ENCODE measurements around the gene ZNF595.

Gene ZNF595

GRCh38 chr4:98386-98785 is 45.3 kb downstream of the ZNF595 start:
- Histone ChIP-seq H3K27me3 (ENCODE audit: insufficient read depth, low read length) (no peaks in the 10 kb centered on the region), H3K4me1 (ENCODE audit: control insufficient read depth, insufficient read depth, low read length, unreplicated experiment) (no peaks in the 10 kb centered on the region), H2AFZ (ENCODE audit: low read length, unreplicated experiment) (no peak overlapping the region), H3K36me3 (ENCODE audit: insufficient read depth, low read length) (no peaks in the 10 kb centered on the region; the same call in 1 of the 2 replicates), H3K4me3 (ENCODE audit: low read depth, low read length) (no peak overlapping the region), H3K79me2 (ENCODE audit: control insufficient read depth, insufficient read depth, low read length, unreplicated experiment) (no peaks in the 10 kb centered on the region), H3K27ac (ENCODE audit: low read depth, low read length) (no peak overlapping the region)

GRCh38 chr4:99863-100262 is 46.7 kb downstream of the ZNF595 start:
- Histone ChIP-seq H3K79me2 (ENCODE audit: control insufficient read depth, insufficient read depth, low read length, unreplicated experiment) (no peaks in the 10 kb centered on the region), H3K4me1 (ENCODE audit: control insufficient read depth, insufficient read depth, low read length, unreplicated experiment) (no peaks in the 10 kb centered on the region), H2AFZ (ENCODE audit: low read length, unreplicated experiment) (no peak overlapping the region), H3K4me3 (ENCODE audit: low read depth, low read length) (no peak overlapping the region), H3K27ac (ENCODE audit: low read depth, low read length) (no peak overlapping the region), H3K36me3 (ENCODE audit: insufficient read depth, low read length) (no peaks in the 10 kb centered on the region; the same call in 1 of the 2 replicates), H3K27me3 (ENCODE audit: insufficient read depth, low read length) (peaks cover 4% of the 10 kb centered on the region)

DNA sequence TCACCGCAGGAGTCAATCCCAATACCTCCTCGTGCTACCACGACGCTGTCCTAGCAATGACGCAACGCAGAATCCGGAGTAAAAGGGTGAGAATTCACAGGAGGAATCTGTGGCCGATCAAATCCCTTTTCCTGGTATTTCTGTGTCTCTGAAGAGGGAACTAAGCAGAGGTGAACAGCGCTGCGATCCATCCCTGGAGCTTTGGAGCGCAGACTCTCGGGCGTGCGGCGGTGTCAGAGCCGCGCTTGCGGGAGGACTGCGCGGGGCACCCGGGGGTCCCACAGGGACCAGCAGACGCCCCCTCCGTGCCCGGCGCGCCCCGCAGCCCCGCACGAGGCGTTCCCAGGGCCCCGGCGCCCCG is 53.9 kb downstream of the ZNF595 start:
- Histone ChIP-seq H3K79me2 (ENCODE audit: control insufficient read depth, insufficient read depth, low read length, unreplicated experiment) (no peaks in the 10 kb centered on the region), H3K4me1 (ENCODE audit: control insufficient read depth, insufficient read depth, low read length, unreplicated experiment) (no peaks in the 10 kb centered on the region), H3K36me3 (ENCODE audit: insufficient read depth, low read length) (peaks cover 5% of the 10 kb centered on the region; the same call in 1 of the 2 replicates), H3K27ac (ENCODE audit: low read depth, low read length) (no peak overlapping the region), H3K4me3 (ENCODE audit: low read depth, low read length) (no peak overlapping the region), H2AFZ (ENCODE audit: low read length, unreplicated experiment) (no peak overlapping the region), H3K27me3 (ENCODE audit: insufficient read depth, low read length) (peaks cover 64% of the 10 kb centered on the region)

DNA sequence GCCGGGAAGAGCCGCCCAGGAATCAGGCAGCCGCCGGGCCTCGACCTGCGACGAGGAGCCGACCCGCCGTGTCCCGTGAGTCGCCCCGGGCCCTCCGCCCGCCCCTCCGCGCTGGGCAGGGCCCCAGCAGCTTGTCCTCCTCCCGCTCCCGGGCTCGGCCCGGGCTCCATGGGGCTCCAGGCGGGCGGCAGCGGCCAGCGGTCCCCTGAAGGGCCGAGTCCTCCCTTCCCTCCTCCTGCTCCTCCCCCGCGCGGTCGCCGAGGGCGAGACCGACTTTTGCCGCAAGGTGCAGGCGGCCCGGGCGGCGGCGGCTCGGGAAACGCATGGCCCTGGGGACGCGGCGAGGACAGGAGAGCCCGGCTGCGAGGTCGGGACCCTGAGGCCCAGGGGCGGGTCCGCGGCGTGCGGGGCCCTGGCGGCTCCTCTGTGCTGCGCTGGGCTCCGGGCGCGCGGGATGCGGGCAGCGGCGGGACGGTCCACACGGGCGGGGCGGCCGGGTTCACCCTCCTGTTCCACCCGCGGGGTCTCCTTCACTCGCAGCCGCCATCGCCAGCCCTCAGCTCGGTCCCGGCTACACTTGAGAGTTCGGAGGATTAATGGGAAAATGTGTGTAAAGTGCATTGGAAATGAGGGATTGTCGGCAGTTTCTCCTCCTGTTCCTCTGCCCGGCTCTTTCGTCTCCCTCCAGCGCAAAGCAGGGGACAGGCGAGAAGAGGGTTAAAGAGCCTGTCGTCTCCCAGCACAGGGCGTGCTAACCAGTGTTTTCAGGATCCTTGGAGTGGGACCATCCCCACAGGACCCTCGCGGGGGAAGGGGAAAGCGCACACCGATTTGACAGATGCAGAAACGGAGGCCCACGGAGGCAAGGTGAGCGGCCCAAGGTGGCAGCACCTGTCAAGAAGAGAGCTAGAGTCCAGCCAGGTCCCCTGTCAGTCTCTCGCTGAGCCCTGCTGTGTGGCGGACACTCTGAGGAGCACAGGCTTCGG is 54.6 kb downstream of the ZNF595 start:
- Histone ChIP-seq H3K4me1 (ENCODE audit: control insufficient read depth, insufficient read depth, low read length, unreplicated experiment) (no peaks in the 10 kb centered on the region), H2AFZ (ENCODE audit: low read length, unreplicated experiment) (no peak overlapping the region), H3K36me3 (ENCODE audit: insufficient read depth, low read length) (peaks cover 5% of the 10 kb centered on the region; the same call in 1 of the 2 replicates), H3K4me3 (ENCODE audit: low read depth, low read length) (no peak overlapping the region), H3K79me2 (ENCODE audit: control insufficient read depth, insufficient read depth, low read length, unreplicated experiment) (no peaks in the 10 kb centered on the region), H3K27ac (ENCODE audit: low read depth, low read length) (no peak overlapping the region), H3K27me3 (ENCODE audit: insufficient read depth, low read length) (peaks cover 68% of the 10 kb centered on the region)

DNA sequence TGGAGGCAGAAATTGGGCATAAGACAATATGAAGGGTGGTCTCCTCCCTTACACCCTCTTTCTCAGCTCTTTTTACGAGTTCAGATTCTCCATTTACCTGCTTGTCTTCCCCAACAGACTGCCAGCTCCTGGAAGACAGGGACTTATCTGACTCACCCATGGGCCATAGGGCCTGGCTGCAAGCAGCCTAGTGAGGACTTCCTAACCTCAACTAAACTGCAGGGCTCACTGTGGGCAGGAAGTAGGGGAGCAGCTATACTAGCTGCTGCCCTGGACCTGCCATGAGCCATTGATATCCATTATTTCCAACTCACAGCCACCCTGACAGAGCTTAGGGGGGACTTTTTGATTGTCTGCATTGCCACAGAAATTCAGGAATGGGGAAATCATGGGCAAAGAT is 59.6 kb downstream of the ZNF595 start:
- Histone ChIP-seq H3K27me3 (ENCODE audit: insufficient read depth, low read length) (peaks cover 34% of the 10 kb centered on the region), H3K36me3 (ENCODE audit: insufficient read depth, low read length) (no peaks in the 10 kb centered on the region), H3K4me3 (ENCODE audit: low read depth, low read length) (no peak overlapping the region), H3K79me2 (ENCODE audit: control insufficient read depth, insufficient read depth, low read length, unreplicated experiment) (no peaks in the 10 kb centered on the region), H3K4me1 (ENCODE audit: control insufficient read depth, insufficient read depth, low read length, unreplicated experiment) (peaks cover 6% of the 10 kb centered on the region), H3K27ac (ENCODE audit: low read depth, low read length) (no peak overlapping the region), H2AFZ (ENCODE audit: low read length, unreplicated experiment) (no peak overlapping the region)

DNA sequence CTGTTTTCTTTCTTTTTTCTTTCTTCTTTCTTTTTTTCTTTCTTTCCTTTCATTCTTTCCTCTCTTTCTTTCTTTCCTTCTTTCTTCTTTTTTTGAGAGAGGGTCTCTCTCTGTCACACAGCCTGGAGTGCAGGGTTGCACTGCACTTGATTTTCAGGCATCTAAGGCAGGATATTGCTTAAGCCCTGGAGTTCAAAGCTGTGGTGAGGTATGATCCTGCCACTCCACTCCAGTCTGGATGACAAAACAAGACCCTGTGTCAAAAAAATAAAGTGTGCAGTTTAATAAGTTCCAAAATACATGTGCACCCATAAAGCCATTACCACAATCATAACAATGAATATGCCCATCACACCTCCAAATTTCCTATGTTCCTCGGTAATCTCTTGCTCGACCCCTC is 60.6 kb downstream of the ZNF595 start:
- Histone ChIP-seq H3K36me3 (ENCODE audit: insufficient read depth, low read length) (no peaks in the 10 kb centered on the region), H3K27me3 (ENCODE audit: insufficient read depth, low read length) (peaks cover 25% of the 10 kb centered on the region), H2AFZ (ENCODE audit: low read length, unreplicated experiment) (no peak overlapping the region), H3K27ac (ENCODE audit: low read depth, low read length) (no peak overlapping the region), H3K79me2 (ENCODE audit: control insufficient read depth, insufficient read depth, low read length, unreplicated experiment) (no peaks in the 10 kb centered on the region), H3K4me3 (ENCODE audit: low read depth, low read length) (no peak overlapping the region), H3K4me1 (ENCODE audit: control insufficient read depth, insufficient read depth, low read length, unreplicated experiment) (peaks cover 6% of the 10 kb centered on the region)

DNA sequence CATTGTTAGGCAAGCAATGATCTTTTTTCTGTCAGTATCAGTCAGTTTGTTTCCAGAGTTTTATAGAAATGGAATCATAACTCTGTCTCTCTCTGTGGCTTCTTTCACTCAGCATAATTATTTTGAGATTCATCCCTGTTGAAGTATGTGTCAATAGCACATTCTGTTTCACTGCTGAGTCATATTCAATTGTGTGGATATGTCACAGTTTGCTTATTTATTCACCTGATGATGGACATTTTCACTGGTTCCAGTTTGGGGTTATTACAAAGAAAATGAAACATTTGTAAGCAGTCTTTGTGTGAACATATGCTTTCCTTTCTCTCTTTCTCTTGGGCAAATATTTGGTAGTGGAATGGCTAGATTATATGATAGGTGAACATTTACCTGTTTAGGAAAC is 61.0 kb downstream of the ZNF595 start:
- H3K36me3 ChIP-seq (ENCODE audit: insufficient read depth, low read length), result no peaks in the 10 kb centered on the region
- no peak overlapping the region for H3K27ac ChIP-seq (ENCODE audit: low read depth, low read length)
- H3K4me3 ChIP-seq (ENCODE audit: low read depth, low read length), result no peak overlapping the region
- H3K27me3 ChIP-seq (ENCODE audit: insufficient read depth, low read length), result peaks cover 21% of the 10 kb centered on the region
- H3K4me1 ChIP-seq (ENCODE audit: control insufficient read depth, insufficient read depth, low read length, unreplicated experiment), result peaks cover 6% of the 10 kb centered on the region
- no peaks in the 10 kb centered on the region for H3K79me2 ChIP-seq (ENCODE audit: control insufficient read depth, insufficient read depth, low read length, unreplicated experiment)
- no peak overlapping the region for H2AFZ ChIP-seq (ENCODE audit: low read length, unreplicated experiment)

DNA sequence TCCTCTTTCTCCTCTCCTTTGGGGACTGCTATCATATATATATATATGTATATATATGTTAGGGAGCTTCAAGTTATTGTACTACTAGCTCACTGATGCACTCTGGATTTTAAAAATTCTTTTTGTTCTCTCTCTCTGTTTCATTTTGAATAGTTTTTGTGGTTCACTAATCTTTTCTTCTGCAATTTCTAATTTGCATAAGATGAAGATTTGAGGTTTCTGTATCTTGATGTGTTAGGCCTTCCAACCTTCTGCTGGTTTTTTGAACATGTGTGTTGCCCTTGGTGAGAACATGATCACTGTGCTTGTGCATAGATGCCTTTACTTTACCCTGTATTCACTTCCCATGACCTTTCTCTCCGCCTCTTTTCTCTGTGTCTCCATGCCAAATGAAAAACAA is 63.4 kb downstream of the ZNF595 start:
- Histone ChIP-seq H3K36me3 (ENCODE audit: insufficient read depth, low read length) (no peaks in the 10 kb centered on the region), H3K27me3 (ENCODE audit: insufficient read depth, low read length) (peaks cover 10% of the 10 kb centered on the region; the same call in 1 of the 2 replicates), H3K27ac (ENCODE audit: low read depth, low read length) (no peak overlapping the region), H2AFZ (ENCODE audit: low read length, unreplicated experiment) (no peak overlapping the region), H3K79me2 (ENCODE audit: control insufficient read depth, insufficient read depth, low read length, unreplicated experiment) (no peaks in the 10 kb centered on the region), H3K4me1 (ENCODE audit: control insufficient read depth, insufficient read depth, low read length, unreplicated experiment) (peaks cover 6% of the 10 kb centered on the region), H3K4me3 (ENCODE audit: low read depth, low read length) (no peak overlapping the region)

GRCh38 chr4:120616-121015 is 67.5 kb downstream of the ZNF595 start:
- Histone ChIP-seq H3K4me3 (ENCODE audit: low read depth, low read length) (no peak overlapping the region), H3K79me2 (ENCODE audit: control insufficient read depth, insufficient read depth, low read length, unreplicated experiment) (peaks cover 11% of the 10 kb centered on the region), H3K4me1 (ENCODE audit: control insufficient read depth, insufficient read depth, low read length, unreplicated experiment) (no peaks in the 10 kb centered on the region), H3K27me3 (ENCODE audit: insufficient read depth, low read length) (peaks cover 4% of the 10 kb centered on the region; the same call in 1 of the 2 replicates), H3K36me3 (ENCODE audit: insufficient read depth, low read length) (no peaks in the 10 kb centered on the region; the same call in 1 of the 2 replicates), H3K27ac (ENCODE audit: low read depth, low read length) (no peak overlapping the region), H2AFZ (ENCODE audit: low read length, unreplicated experiment) (no peak overlapping the region)

- Histone ChIP-seq H2AFZ (ENCODE audit: low read length, unreplicated experiment) (no peak overlapping the region), H3K27me3 (ENCODE audit: insufficient read depth, low read length) (peaks cover 4% of the 10 kb centered on the region; the same call in 1 of the 2 replicates), H3K36me3 (ENCODE audit: insufficient read depth, low read length) (peaks cover 8% of the 10 kb centered on the region), H3K27ac (ENCODE audit: low read depth, low read length) (no peak overlapping the region), H3K4me1 (ENCODE audit: control insufficient read depth, insufficient read depth, low read length, unreplicated experiment) (peaks cover 6% of the 10 kb centered on the region), H3K4me3 (ENCODE audit: low read depth, low read length) (no peak overlapping the region), H3K79me2 (ENCODE audit: control insufficient read depth, insufficient read depth, low read length, unreplicated experiment) (peaks cover 20% of the 10 kb centered on the region)
These were observed 68.4 kb downstream of the ZNF595 start for GRCh38 chr4:121408-122084.
